LHCN-M2 (cell line): ENCODE results near the gene TIAM2. TPM values are rescaled to one million over a fixed set of nuclear protein-coding genes. Genes with fewer than 3 reads are reported as not detected.
A peak's percentile ranks its signal among the peaks of the same experiment; 100 is the strongest.
"Not testable (repeated sequence)": the region's sequence is repeated elsewhere in the genome, so short reads cannot be mapped to it uniquely, and the experiment has no call there.

Experiments used
- DNase-seq: peaks from one replicate; pipeline ENCODE4 v3.0.0-alpha.2; 2012; ENCODE audit warnings: low read depth
- total RNA-seq: library from RNA; depleted of rRNA; stranded (reverse); fragments of >200 nt; gene quantifications from 2 replicates; pipeline ENCODE4 v1.2.3, GENCODE V29; 2014

The TIAM2 gene
- total RNA-seq, 1 experiment from 2014 or later: 11.9 TPM

GRCh38 chr6:155228546-155229166 lies 233.5 kb downstream of the TIAM2 start:
- no peak for DNase-seq

GRCh38 chr6:155230975-155231374 lies 235.9 kb downstream of the TIAM2 start:
- DNase-seq: not testable (repeated sequence)

- DNase-seq: no peak
Observed at GRCh38 chr6:155232848-155233247, 237.7 kb downstream of the TIAM2 start.

GRCh38 chr6:155234167-155234566 lies 239.1 kb downstream of the TIAM2 start:
- no peak for DNase-seq

- no peak for DNase-seq
Observed at GRCh38 chr6:155234687-155235086, 239.6 kb downstream of the TIAM2 start.

- no peak for DNase-seq
Observed at GRCh38 chr6:155235087-155235486, 240.0 kb downstream of the TIAM2 start.

GRCh38 chr6:155237613-155238012 lies 242.5 kb downstream of the TIAM2 start:
- DNase-seq: no peak

GRCh38 chr6:155240905-155241600 lies 245.9 kb downstream of the TIAM2 start:
- no peak for DNase-seq

GRCh38 chr6:155241966-155242365 lies 246.9 kb downstream of the TIAM2 start:
- no peak for DNase-seq

GRCh38 chr6:155244434-155244833 lies 249.3 kb downstream of the TIAM2 start:
- DNase-seq: no peak

- no peak for DNase-seq
Observed at GRCh38 chr6:155245193-155245592, 250.1 kb downstream of the TIAM2 start.

- DNase-seq: peak; percentile 41
Observed at GRCh38 chr6:155245831-155246230, 250.7 kb downstream of the TIAM2 start.

- DNase-seq: no peak
Observed at GRCh38 chr6:155246825-155247224, 251.7 kb downstream of the TIAM2 start.

- DNase-seq: peak; percentile 85
Observed at GRCh38 chr6:155247618-155248007, 252.5 kb downstream of the TIAM2 start.

- DNase-seq: peak; percentile 77
Observed at GRCh38 chr6:155248008-155249001, 253.2 kb downstream of the TIAM2 start.

GRCh38 chr6:155250701-155251381 lies 255.7 kb downstream of the TIAM2 start:
- DNase-seq: no peak

- DNase-seq: no peak
Observed at GRCh38 chr6:155252581-155252980, 257.5 kb downstream of the TIAM2 start.

- DNase-seq: no peak
Observed at GRCh38 chr6:155253337-155253736, 258.2 kb downstream of the TIAM2 start.

- no peak for DNase-seq
Observed at GRCh38 chr6:155254139-155254538, 259.0 kb downstream of the TIAM2 start.

GRCh38 chr6:155256122-155256795 lies 261.1 kb downstream of the TIAM2 start:
- no peak for DNase-seq

GRCh38 chr6:155257796-155258195 lies 262.7 kb downstream of the TIAM2 start:
- DNase-seq: no peak
